Kidney (tissue), 14 donors: ENCODE results near the gene ALDH1A2. TPM values are rescaled to one million over a fixed set of nuclear protein-coding genes. Genes with fewer than 3 reads are reported as not detected.

Experiments used
- DNase-seq, 5 donors: peaks; one replicate each; pipeline ENCODE4 v3.0.0-alpha.2; 2013 to 2020
- FAIRE-seq: peaks from 2 replicates; lab custom pipeline; 2012; peaks lifted over from hg19 to GRCh38; lab: Jason Lieb, UNC
- H3K27ac ChIP-seq, 2 donors: one replicate each; pipeline ENCODE4 v1.7.0; 2013; ENCODE audit warnings: low read depth in 2 of 2, low read length in 2 of 2, inconsistent platforms in 1 of 2
- H3K27me3 ChIP-seq: one replicate; pipeline ENCODE4 v1.7.1; 2013; ENCODE audit warnings: low read length, inconsistent platforms; ENCODE audit not compliant: control insufficient read depth, insufficient read depth
- H3K36me3 ChIP-seq, 3 donors: one replicate each; pipeline versions ENCODE4 v1.7.0 to v1.7.1; 2013; ENCODE audit warnings: low read length in 3 of 3, control low read depth in 1 of 3, inconsistent platforms in 1 of 3; ENCODE audit not compliant: insufficient read depth in 3 of 3, control insufficient read depth in 2 of 3
- H3K4me1 ChIP-seq, 3 donors: one replicate each; pipeline versions ENCODE4 v1.7.0 to v1.7.1; 2013; ENCODE audit warnings: low read length in 3 of 3, inconsistent platforms in 1 of 3, low read depth in 1 of 3; ENCODE audit not compliant: control insufficient read depth in 2 of 3, insufficient read depth in 2 of 3
- H3K4me3 ChIP-seq, 3 donors: one replicate each; pipeline versions ENCODE4 v1.7.0 to v1.8.1; 2013; ENCODE audit warnings: low read length in 3 of 3, control low read depth in 1 of 3, inconsistent platforms in 1 of 3
- H3K9ac ChIP-seq, 3 donors: one replicate each; pipeline versions ENCODE4 v1.7.0 to v1.7.1; 2013; ENCODE audit warnings: low read length in 3 of 3, control low read depth in 1 of 3, inconsistent platforms in 1 of 3
- H3K9me3 ChIP-seq, 3 donors: one replicate each; pipeline versions ENCODE4 v1.7.0 to v1.7.1; 2013; ENCODE audit warnings: low read length in 3 of 3, control low read depth in 1 of 3, inconsistent platforms in 1 of 3; ENCODE audit not compliant: control insufficient read depth in 2 of 3, insufficient read depth in 1 of 3
- CTCF ChIP-seq: IDR thresholded peaks from 3 replicates; pipeline ENCODE4 v1.5.1; 2012; ENCODE audit warnings: mild to moderate bottlenecking, moderate library complexity, borderline replicate concordance; ENCODE audit not compliant: insufficient read depth; ENCODE audit errors: extremely low read depth
- intact Hi-C: fragments of 100-400 bp; cut with DNase I; formaldehyde crosslinking; loops from one replicate; pipeline ENCODE4 v1.11.1; 2022
- polyA plus RNA-seq: library from polyadenylated mRNA; stranded (reverse); fragments of 350-450 nt; fragmentation: Illumina TruSeq; extraction: RNeasy Lipid Tissue Mini Kit (QIAGEN cat#74804); gene quantifications from one replicate; pipeline ENCODE4 v1.2.3, GENCODE V29; 2014; ENCODE audit warnings: low read depth, low replicate concordance; ENCODE audit not compliant: insufficient read depth
- total RNA-seq: library from RNA; stranded (reverse); fragmentation: NEBNext Ultra II Directional; extraction: Animal tissue kit (Norgen Biotek cat#: 25700); gene quantifications from one replicate; pipeline ENCODE4 v1.2.1, GENCODE V29; 2021
- donor health status: control.
- donor health status: control.
- donor health status: control.
- donor health status: control.
- donor health status: control.
- donor health status: DM: yes; HTN: yes; CAD: no.
- donor health status: Normal renal cell carcinoma (clear cell type).

Gene ALDH1A2
- total and polyA plus RNA-seq, 2 donors from 2014 or later, result 24.4 to 113 TPM

GRCh38 chr15:57949374-57949943, 116.1 kb downstream of the ALDH1A2 start:
- no peak overlapping the region for H3K4me3 ChIP-seq
- FAIRE-seq (no peak), DNase-seq (peak in 3 of 5 donors; percentile 69 to 80 (median 73))
- H3K27ac ChIP-seq, result no peak overlapping the region
- H3K9me3 ChIP-seq, result no peaks in the 10 kb centered on the region
- no peaks in the 10 kb centered on the region for H3K36me3 ChIP-seq
- intact Hi-C loops, result no loop called here
- H3K9ac ChIP-seq, result no peak overlapping the region
- H3K27me3 ChIP-seq, result no peaks in the 10 kb centered on the region
- no peaks in the 10 kb centered on the region for H3K4me1 ChIP-seq
- TF ChIP-seq CTCF, result no peak

GRCh38 chr15:57948351-57949289, 116.9 kb downstream of the ALDH1A2 start:
- TF ChIP-seq CTCF, result no peak

GRCh38 chr15:57947781-57948180, 117.7 kb downstream of the ALDH1A2 start:
- intact Hi-C loops, result no loop called here
- H3K9me3 ChIP-seq, result no peaks in the 10 kb centered on the region
- no peaks in the 10 kb centered on the region for H3K4me1 ChIP-seq
- H3K27me3 ChIP-seq, result no peaks in the 10 kb centered on the region
- no peak for TF ChIP-seq CTCF
- H3K4me3 ChIP-seq, result no peak overlapping the region
- FAIRE-seq (no peak), DNase-seq (peak in 1 of 5 donors; percentile 28)
- H3K27ac ChIP-seq, result no peak overlapping the region
- no peaks in the 10 kb centered on the region for H3K36me3 ChIP-seq
- H3K9ac ChIP-seq, result no peak overlapping the region

More at GRCh38 chr15:57948351-57949289, 116.9 kb downstream of the ALDH1A2 start:
- FAIRE-seq, result no peak
- intact Hi-C loops, result no loop called here
- no peaks in the 10 kb centered on the region for H3K36me3 ChIP-seq
- no peaks in the 10 kb centered on the region for H3K9me3 ChIP-seq
- H3K9ac ChIP-seq, result no peak overlapping the region
- H3K4me1 ChIP-seq, result no peaks in the 10 kb centered on the region
- DNase-seq, result no peak
- H3K27me3 ChIP-seq, result no peaks in the 10 kb centered on the region
- H3K4me3 ChIP-seq, result no peak overlapping the region
- no peak overlapping the region for H3K27ac ChIP-seq
